HG03521 (cell line): ENCODE results near the gene FIBCD1.

ENCODE experiments used
- ATAC-seq: cut with Tn5 transposase; IDR thresholded peaks from one replicate; pipeline ENCODE4 v1.9.1; 2021; ENCODE audit warnings: mild to moderate bottlenecking, moderate library complexity; ENCODE audit not compliant: unreplicated experiment

Gene FIBCD1

GRCh38 chr9:130862747-130863146, 76.3 kb downstream of the FIBCD1 start:
- ATAC-seq = no peak

DNA sequence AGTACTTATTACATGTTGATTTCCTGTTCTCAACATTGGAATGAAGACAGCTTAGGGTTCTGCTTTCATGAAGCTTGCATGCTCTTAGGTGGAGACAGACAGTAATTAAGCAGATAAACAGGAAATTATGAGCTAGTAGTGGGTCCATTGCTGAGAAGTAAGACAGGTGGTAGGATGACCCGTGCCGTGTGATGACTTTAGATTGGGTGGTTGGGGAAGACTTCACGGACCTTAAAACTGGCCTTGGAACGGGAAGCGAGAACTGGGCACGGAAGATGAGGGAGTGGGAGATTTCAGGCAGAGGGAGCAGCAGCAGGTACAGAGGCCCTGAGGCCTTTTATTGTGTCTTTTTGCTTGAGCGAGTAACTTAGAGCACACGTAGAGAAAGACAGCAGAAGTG, 76.8 kb downstream of the FIBCD1 start:
- ATAC-seq = no peak

DNA sequence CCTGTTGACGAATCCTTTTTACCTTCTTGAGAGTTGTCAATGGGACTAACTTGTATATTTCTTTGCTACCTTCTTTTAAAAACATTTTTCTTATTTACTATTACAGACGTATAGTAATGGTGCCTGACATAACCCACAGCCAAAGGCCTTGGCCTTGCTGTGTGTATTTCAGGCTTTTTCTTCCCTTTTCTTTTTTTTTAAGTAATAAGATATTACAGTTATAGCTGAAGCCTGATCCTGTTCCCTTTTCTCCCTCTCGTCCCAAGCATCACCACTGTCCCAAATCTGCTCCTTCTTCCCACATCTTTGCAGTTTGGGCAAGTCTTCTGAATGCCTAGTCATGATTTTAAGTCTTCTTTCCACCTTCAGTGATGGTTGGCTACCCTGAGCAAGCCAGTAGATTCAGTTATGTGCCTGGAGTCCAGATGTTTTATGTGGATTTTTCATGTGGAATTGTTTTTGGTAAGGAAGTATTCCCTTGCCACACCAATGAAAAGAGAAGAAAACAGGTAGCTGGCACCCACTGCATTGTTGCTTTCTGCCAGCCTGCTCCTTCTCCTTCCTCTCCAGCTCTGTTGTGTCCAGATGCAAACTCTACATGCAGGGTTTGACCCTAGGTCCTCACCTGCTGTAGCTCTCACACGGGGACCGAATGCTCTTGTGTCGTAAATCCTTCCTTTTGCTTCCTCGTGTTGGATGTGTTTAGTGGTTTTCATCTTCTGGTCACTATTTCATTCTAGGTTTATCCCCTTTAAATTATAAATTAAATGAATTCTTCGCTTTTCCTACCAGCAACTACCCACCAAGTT, 77.5 kb downstream of the FIBCD1 start:
- no peak for ATAC-seq

- no peak for ATAC-seq
Measured at GRCh38 chr9:130860458-130861316, 78.4 kb downstream of the FIBCD1 start.

- no peak for ATAC-seq
Measured at GRCh38 chr9:130858739-130859705, 80.0 kb downstream of the FIBCD1 start.

- ATAC-seq = no peak
Measured at GRCh38 chr9:130857864-130858738, 80.9 kb downstream of the FIBCD1 start.

GRCh38 chr9:130856474-130856873, 82.6 kb downstream of the FIBCD1 start:
- ATAC-seq = no peak

GRCh38 chr9:130854835-130855234, 84.2 kb downstream of the FIBCD1 start:
- no peak for ATAC-seq

GRCh38 chr9:130854092-130854491, 85.0 kb downstream of the FIBCD1 start:
- ATAC-seq = no peak

GRCh38 chr9:130852801-130853200, 86.2 kb downstream of the FIBCD1 start:
- ATAC-seq = no peak
